Measurements from ENCODE around the gene DOK6. TPM values are rescaled to one million over a fixed set of nuclear protein-coding genes. Genes with fewer than 3 reads are reported as not detected.

Gene DOK6
- total and polyA plus RNA-seq, 10 donors: 0.09 to 2.0 (median 0.40) TPM

DNA sequence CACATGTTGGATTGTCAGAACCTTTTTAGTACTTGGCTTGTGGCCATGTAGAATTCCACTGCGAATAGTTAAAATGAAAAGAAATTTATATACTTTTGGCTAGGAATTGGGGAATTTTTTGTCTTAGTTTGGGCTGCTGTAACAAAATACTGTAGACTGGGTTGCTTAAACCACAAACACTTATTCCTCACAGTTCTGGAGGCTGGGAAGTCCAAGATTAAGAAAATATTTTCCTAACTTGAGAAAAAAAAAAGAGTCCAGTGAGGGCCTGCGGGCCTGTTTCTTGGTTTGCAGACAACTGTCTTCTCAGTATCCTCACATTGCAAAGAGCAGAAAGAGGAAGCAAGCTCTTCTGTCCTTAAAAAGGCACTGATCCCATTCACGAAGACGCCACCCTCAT, 465.1 kb downstream of the DOK6 start:
- Histone ChIP-seq H3K36me3 (peaks cover 0 to 24% (median 0%) of the 10 kb centered on the region in 6 donors), H3K9me3 (no peaks in the 10 kb centered on the region), H3K27me3 (replicated peaks in 1 of 7) (no peaks in the 10 kb centered on the region), H3K4me1 (no peaks in the 10 kb centered on the region), H3K4me3 (no peak overlapping the region), H3K27ac (no peak overlapping the region)
- TF ChIP-seq POLR2A (IDR thresholded peaks at IDR 0.05) (no peak), POLR2AphosphoS5 (IDR thresholded peaks at IDR 0.05) (no peak)
- TF ChIP-seq, protein P1, sequence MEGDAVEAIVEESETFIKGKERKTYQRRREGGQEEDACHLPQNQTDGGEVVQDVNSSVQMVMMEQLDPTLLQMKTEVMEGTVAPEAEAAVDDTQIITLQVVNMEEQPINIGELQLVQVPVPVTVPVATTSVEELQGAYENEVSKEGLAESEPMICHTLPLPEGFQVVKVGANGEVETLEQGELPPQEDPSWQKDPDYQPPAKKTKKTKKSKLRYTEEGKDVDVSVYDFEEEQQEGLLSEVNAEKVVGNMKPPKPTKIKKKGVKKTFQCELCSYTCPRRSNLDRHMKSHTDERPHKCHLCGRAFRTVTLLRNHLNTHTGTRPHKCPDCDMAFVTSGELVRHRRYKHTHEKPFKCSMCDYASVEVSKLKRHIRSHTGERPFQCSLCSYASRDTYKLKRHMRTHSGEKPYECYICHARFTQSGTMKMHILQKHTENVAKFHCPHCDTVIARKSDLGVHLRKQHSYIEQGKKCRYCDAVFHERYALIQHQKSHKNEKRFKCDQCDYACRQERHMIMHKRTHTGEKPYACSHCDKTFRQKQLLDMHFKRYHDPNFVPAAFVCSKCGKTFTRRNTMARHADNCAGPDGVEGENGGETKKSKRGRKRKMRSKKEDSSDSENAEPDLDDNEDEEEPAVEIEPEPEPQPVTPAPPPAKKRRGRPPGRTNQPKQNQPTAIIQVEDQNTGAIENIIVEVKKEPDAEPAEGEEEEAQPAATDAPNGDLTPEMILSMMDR (IDR thresholded peaks at IDR 0.05 in 8 of 11, conservative IDR thresholded peaks at IDR 0.05 in 3 of 11): no peak
- WGBS, 5 donors: 39 to 52% (median 47%) methylated on average over 4 of the region's 4 CpGs
- intact Hi-C loops (cut with DNase I; ENCODE audit: low total_unique reads): no loop called here
- no peak for DNase-seq

GRCh38 chr18:69866212-69866611, 465.5 kb downstream of the DOK6 start:
- Histone ChIP-seq H3K4me3 (no peak overlapping the region), H3K9me3 (no peaks in the 10 kb centered on the region), H3K4me1 (no peaks in the 10 kb centered on the region), H3K27me3 (replicated peaks in 1 of 7) (no peaks in the 10 kb centered on the region), H3K36me3 (peaks cover 0 to 28% (median 0%) of the 10 kb centered on the region in 6 donors), H3K27ac (no peak overlapping the region)
- no peak for TF ChIP-seq POLR2A (IDR thresholded peaks at IDR 0.05)
- no peak for TF ChIP-seq POLR2AphosphoS5 (IDR thresholded peaks at IDR 0.05)
- no peak for DNase-seq
- intact Hi-C loops (cut with DNase I; ENCODE audit: low total_unique reads): no loop called here
- 76 to 85% (median 81%) methylated on average over 4 of the region's 4 CpGs for WGBS, 5 donors

DNA sequence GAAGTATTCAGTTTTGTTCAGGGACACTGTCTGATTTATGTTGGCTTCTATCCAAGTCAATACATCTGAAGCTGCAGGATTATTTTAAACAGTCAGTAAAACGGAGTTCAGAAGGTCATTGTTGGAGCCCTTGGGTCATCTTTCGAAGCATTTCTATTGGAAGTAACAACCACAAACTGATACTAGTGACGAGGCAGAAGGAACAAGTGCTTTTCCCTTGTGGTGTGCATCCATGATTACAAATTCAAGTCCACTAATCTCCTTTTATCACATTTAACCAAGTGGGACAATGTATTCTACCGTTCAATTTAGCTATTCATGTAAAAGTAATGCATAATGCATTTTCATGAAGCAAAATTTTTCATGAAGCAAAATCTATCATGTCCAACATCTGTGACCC, 470.0 kb downstream of the DOK6 start:
- no peaks in the 10 kb centered on the region for H3K4me1 ChIP-seq
- intact Hi-C loops (cut with DNase I; ENCODE audit: low total_unique reads): no loop called here
- H3K4me3 ChIP-seq: no peak overlapping the region
- DNase-seq: no peak
- 87 to 93% (median 88%) methylated on average over 4 of the region's 4 CpGs for WGBS, 5 donors
- no peaks in the 10 kb centered on the region for H3K9me3 ChIP-seq
- no peaks in the 10 kb centered on the region for H3K27me3 ChIP-seq (replicated peaks in 1 of 7)
- TF ChIP-seq POLR2A (IDR thresholded peaks at IDR 0.05) (no peak), POLR2AphosphoS5 (IDR thresholded peaks at IDR 0.05) (no peak)
- TF ChIP-seq, protein P1 (IDR thresholded peaks at IDR 0.05 in 8 of 11, conservative IDR thresholded peaks at IDR 0.05 in 3 of 11): no peak
- H3K27ac ChIP-seq: no peak overlapping the region
- peaks cover 0 to 15% (median 0%) of the 10 kb centered on the region in 6 donors for H3K36me3 ChIP-seq

DNA sequence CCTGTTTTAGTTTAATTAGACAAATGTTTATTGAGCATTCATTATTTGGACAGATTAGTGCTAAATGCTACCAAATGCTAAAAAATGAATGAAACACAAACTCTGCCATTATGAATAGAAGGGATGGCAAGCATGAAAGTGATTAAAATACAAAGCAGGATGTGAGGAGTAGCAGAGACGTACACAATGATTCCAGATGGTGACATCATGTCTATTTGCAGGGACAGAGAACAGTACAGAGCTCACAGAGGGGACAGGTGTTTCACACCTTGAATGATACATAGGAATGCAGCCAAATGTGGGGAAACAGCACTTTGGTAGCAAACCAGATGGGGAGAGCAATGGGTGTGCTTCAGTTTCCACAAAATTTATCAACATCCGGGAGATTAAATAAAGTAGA, 470.7 kb downstream of the DOK6 start:
- Histone ChIP-seq H3K9me3 (no peaks in the 10 kb centered on the region), H3K36me3 (peaks cover 0 to 13% (median 0%) of the 10 kb centered on the region in 6 donors), H3K27ac (no peak overlapping the region), H3K4me3 (no peak overlapping the region), H3K27me3 (replicated peaks in 1 of 7) (no peaks in the 10 kb centered on the region), H3K4me1 (no peaks in the 10 kb centered on the region)
- DNase-seq: no peak
- intact Hi-C loops (cut with DNase I; ENCODE audit: low total_unique reads): no loop called here
- TF ChIP-seq POLR2A (IDR thresholded peaks at IDR 0.05): no peak
- no peak for TF ChIP-seq POLR2AphosphoS5 (IDR thresholded peaks at IDR 0.05)
- TF ChIP-seq, protein P1 (IDR thresholded peaks at IDR 0.05 in 8 of 11, conservative IDR thresholded peaks at IDR 0.05 in 3 of 11): no peak
- 84 to 95% (median 87%) methylated on average over 2 of the region's 2 CpGs for WGBS, 5 donors

DNA sequence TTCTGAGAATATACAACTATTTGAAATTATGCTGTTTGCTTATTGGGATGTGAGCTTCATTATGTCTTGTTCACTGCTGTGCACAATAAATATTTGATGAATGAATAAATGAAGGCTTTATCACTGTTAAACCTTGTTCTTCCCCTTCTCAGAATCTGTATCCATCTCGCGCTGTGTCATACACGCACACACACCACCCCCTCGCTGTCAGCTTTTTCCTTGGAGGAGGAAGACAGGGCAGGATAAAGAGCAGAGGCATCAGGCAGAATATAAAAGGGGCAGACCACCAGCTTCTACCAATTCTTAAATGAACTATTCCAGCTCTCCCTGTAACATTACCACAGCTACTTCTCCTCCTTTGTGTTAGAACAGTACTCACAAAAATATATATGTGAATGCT, 472.0 kb downstream of the DOK6 start:
- intact Hi-C loops (cut with DNase I; ENCODE audit: low total_unique reads): no loop called here
- H3K9me3 ChIP-seq: no peaks in the 10 kb centered on the region
- DNase-seq: no peak
- H3K4me3 ChIP-seq: no peak overlapping the region
- H3K4me1 ChIP-seq: no peaks in the 10 kb centered on the region
- TF ChIP-seq, protein P1 (IDR thresholded peaks at IDR 0.05 in 8 of 11, conservative IDR thresholded peaks at IDR 0.05 in 3 of 11): no peak
- no peak for TF ChIP-seq POLR2A (IDR thresholded peaks at IDR 0.05)
- TF ChIP-seq POLR2AphosphoS5 (IDR thresholded peaks at IDR 0.05): no peak
- no peaks in the 10 kb centered on the region for H3K27me3 ChIP-seq (replicated peaks in 1 of 7)
- H3K36me3 ChIP-seq: peaks cover 0 to 4% (median 0%) of the 10 kb centered on the region in 6 donors
- 91 to 97% (median 94%) methylated on average over 4 of the region's 4 CpGs for WGBS, 5 donors
- no peak overlapping the region for H3K27ac ChIP-seq

Data from spleen (tissue), 11 donors.